Activated CD4-positive, CD25-positive, alpha-beta regulatory T cell treated with anti-CD3 and anti-CD28 coated beads, Interleukin-2, amount 50 U/mL, for 24 hours (primary cell): ENCODE measurements around the gene SKAP2.

Experiments
- ATAC-seq, 2 donors: fragments of 150-1000 bp; cut with Tn5 transposase; one replicate each; pipeline ENCODE4 v1.10.0; 2021; ENCODE audit warnings: mild to moderate bottlenecking in 1 of 2, moderate library complexity in 1 of 2

SKAP2 gene

DNA sequence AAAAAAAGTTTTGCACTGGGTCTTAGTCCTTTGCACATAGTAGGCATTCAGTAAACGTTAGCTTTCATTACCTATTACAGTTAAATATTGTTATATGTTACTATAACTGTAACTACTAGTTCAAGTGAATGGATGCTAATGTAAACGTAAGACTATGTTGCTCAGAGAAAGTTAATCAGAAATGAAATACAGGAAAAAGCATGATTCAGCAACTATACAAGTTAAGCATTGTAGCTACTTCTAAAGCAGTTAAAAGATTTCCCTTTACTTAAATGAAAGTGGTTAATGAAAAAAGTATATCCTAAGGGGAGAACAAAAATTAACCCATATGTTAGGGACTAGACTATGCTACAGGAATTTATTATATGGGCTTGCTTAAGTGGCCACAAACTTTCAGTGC is 121.2 kb downstream of the SKAP2 start:
- no peak for ATAC-seq

DNA sequence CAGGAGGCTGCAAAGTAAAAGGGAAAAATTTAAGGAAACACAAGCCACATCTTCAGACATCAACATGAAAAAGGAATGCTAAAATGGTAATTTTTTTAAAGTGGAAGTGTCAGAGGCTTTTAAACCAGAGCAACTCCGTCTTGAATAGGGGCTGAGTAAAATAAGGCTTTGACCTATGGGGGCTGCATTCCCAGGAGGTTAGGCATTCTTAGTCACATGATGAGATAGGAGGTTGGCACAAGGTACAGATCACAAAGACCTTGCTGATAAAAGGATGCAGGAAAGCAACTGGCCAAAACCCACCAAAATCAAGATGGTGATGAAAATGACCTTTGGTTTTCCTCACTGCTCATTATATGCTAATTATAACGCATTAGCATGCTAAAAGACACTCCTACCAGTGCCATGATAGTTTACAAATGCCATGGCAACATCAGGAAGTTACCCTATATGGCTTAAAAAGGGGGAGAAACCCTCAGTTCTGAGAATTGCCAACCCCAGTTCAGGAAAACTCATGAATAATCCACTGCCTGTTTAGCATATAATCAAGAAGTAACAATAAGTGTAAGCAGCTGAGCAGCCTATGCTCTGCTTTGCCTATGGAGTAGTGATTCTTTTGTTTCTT is 128.3 kb downstream of the SKAP2 start:
- no peak for ATAC-seq

DNA sequence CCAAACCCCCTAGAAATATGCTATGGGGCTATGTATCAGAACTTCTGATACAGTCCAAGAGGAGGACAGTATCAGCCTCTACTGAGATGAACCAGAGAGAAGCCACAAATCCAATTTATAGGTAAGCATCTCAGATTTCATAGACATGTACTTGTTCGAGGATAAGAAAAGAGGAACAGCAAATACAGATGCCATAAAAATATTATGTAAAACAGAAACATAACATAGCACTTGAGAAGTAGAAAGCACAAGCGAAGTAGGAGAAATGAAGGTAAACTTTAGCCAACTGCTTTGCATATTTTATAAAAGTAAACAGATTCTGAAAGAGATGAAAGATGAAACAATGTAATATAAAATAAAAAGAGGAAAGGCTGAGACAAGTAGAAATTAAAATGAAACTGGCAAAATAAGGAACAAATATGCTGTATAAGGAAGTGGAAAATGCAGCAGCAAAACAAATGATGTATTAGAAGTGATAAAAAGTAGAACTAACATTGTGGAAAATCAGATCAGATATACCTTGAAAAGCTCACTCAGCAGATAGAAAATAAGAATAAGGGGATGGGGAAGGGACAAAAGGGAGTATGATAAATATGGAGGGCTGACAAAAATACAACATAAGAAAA is 135.1 kb downstream of the SKAP2 start:
- ATAC-seq: no peak

DNA sequence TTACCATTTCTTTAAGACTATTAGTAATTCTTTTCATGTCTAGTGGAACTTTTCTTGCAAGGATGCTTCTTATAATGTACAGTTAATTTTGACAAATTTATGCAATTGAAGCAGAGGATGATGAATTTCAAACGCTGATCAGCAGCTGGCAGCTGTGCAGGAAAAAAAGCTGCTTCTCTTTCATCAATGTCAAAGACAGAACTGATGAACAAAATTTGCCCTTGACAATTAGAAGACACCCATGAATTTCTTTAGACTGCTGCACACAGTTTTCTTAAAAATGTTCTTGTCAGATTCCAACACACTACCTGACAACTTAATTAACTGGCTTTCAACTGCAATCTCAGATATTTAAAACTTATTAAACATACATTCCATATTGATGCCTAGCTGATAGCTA is 138.3 kb downstream of the SKAP2 start:
- ATAC-seq: no peak

DNA sequence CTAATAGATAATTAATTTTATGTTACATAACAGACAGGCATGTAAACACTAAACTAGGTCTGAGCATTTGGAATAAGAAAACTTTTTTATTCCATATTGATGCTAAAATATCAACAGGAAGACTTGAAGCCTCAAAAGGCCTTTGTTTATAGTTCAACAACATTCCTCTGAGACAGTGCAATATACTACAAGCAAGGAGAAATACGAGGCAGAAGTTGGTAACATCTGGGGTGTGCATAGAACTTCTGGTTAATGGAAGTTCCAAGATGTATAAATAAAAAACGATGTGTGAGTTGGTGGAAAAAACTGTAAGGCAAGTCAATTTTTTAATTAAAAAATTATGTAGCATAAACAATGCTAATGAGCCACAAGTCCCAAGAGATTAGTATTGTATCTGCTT is 139.6 kb downstream of the SKAP2 start:
- no peak for ATAC-seq

- no peak for ATAC-seq
These were observed 141.3 kb downstream of the SKAP2 start for GRCh38 chr7:26723129-26723528.

GRCh38 chr7:26721450-26721849 is 142.9 kb downstream of the SKAP2 start:
- ATAC-seq: no peak

GRCh38 chr7:26718063-26718462 is 146.3 kb downstream of the SKAP2 start:
- no peak for ATAC-seq

- ATAC-seq: no peak
These were observed 150.0 kb downstream of the SKAP2 start for GRCh38 chr7:26714438-26714837.

- no peak for ATAC-seq
These were observed 150.4 kb downstream of the SKAP2 start for GRCh38 chr7:26714006-26714405.

- ATAC-seq: no peak
These were observed 155.0 kb downstream of the SKAP2 start for GRCh38 chr7:26709210-26709990.

- ATAC-seq: no peak
These were observed 158.8 kb downstream of the SKAP2 start for GRCh38 chr7:26705567-26705966.

DNA sequence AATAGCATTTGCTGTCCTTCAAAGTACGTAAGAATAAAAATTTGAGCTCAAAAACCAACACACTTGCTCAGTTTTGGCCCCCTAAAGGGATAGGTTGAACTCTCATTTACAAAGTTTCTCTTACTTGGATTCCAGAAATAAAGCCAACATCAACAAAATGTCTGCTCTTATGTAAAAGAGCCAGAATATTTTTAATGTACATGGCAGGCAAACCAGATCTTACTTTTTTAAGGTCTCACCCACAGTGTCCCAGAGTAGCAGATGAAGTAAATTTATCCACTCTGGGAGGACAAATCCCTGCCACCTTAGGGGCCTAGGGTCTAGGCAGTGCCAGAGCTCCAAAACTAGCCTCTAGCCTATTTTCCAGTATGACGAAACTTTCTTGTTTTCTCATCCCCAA is 159.6 kb downstream of the SKAP2 start:
- no peak for ATAC-seq

DNA sequence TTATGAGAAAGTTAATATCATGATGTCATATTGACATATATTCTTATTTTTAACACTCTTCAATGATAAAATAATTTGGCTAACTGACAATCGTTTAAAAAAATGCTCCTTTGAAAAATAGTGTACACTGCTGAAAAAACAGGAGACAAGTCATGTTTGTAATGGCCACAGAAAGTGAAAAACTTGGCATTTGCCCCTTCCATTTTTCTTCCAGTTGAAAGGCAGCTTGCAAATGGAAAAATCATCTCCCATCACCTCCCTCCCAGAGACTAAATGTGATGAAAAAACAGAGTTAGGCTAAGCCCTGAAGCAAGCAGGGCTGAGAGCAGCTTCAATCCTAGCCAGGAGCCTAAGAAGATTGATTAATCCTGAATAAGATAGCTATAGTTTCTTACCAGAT is 160.4 kb downstream of the SKAP2 start:
- no peak for ATAC-seq

DNA sequence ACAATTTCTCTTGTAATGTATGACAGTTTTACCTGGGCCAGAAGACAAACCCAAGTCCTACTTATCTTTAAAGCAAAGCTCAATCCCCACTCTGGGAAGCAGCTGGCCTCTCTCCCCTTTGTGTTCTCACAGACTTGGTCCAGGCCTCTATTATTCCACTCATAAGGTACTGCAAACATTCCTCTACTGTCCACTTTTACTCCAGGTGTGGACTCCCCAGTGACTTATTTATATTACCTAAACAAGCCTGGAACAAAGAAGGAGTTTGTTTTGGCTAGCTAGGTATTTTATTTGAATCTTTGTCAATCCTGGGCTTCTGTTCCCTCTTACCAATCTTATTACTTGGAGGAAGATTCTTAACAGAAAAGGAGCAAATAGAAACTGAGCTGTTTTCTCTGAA is 163.5 kb downstream of the SKAP2 start:
- ATAC-seq: no peak

- no peak for ATAC-seq
These were observed 164.0 kb downstream of the SKAP2 start for GRCh38 chr7:26700386-26700785.

GRCh38 chr7:26699766-26700165 is 164.6 kb downstream of the SKAP2 start:
- no peak for ATAC-seq

DNA sequence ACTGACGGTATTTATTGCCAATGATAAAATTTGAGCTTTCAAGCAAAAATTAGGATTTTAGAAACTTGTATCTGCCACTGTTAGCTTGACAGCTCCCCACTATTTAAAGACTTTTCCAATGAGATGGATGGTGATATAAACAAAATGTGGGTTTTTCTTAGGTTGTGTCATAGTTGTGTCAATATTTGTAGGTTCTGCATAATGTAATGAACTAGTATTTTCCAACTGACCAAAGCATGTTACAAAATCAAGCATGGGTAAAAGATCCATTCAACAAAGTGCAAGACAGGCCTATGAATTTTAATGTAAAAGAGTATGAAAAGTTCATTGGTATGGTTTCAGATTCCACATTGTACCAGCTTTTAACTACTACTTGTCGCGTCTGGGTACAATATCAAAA is 165.6 kb downstream of the SKAP2 start:
- no peak for ATAC-seq

- no peak for ATAC-seq
These were observed 166.2 kb downstream of the SKAP2 start for GRCh38 chr7:26698194-26698593.

- ATAC-seq: no peak
These were observed 167.4 kb downstream of the SKAP2 start for GRCh38 chr7:26696978-26697377.

- ATAC-seq: no peak
These were observed 168.2 kb downstream of the SKAP2 start for GRCh38 chr7:26696161-26696560.

GRCh38 chr7:26694713-26695112 is 169.7 kb downstream of the SKAP2 start:
- ATAC-seq: no peak

DNA sequence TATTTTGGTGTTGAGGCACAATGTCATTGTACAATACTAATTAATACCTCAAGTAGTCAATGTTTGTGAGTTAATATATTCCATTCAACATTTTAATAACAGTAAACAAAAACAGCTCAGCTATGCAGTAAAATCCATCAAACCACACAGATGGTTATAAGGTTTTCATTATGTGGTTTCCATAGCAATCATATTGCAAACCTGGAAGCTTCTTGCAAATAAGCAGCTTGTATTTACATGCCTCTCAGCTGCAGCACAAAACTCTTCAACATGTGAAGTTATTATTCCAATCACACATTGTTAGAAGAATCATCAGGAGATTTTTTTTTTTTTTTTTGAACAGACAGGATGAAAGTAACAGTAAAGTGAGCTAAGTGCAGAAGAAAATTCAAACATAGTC is 170.2 kb downstream of the SKAP2 start:
- no peak for ATAC-seq

DNA sequence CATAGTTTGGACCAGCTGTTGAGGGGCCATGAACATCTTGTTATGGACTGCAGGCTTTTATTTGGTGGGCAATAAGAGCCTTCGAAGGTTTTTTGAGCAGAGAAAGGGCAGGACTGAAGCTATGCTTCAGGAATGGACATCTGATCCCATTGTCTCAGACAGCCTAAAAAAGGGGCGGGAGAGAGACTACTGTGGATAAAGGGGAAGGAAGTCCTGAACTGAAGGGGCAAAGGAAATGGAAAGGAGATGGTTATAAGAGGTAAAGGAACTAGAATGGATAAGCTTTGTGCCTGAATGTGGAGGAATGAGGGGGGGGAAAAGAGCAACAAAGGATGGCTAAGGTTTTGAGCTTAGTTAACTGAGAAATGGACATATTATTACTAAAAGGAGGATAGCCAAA is 172.5 kb downstream of the SKAP2 start:
- ATAC-seq: no peak
